H1 (cell line): ENCODE data around the gene MEGF11. TPM values are rescaled to one million over a fixed set of nuclear protein-coding genes. Genes with fewer than 3 reads are reported as not detected.

Source experiments
- CTCF ChIA-PET: fragments of 300-600 bp; sonication (Branson Sonifier 250); formaldehyde crosslinking; loops from one replicate; lab custom pipeline; 2021; ENCODE audit not compliant: partially characterized antibody; lab: Charles Lee
- POLR2A ChIA-PET: fragments of 300-600 bp; sonication (Branson Sonifier 250); formaldehyde crosslinking; loops from one replicate; lab custom pipeline; 2021; ENCODE audit warnings: inconsistent platforms; ENCODE audit not compliant: partially characterized antibody; lab: Charles Lee
- DNase-seq, 2 experiments: peaks; one replicate each; pipeline versions ENCODE4 v3.0.0 to v3.0.0-alpha.2; 2010 to 2022; ENCODE audit warnings: low spot score in 2 of 2, low read depth in 1 of 2, mixed read lengths in 1 of 2
- FAIRE-seq: peaks from 2 replicates; lab custom pipeline; 2011; peaks lifted over from hg19 to GRCh38; lab: Jason Lieb, UNC
- H2AFZ ChIP-seq: 2 replicates; pipeline ENCODE4 v1.8.1; 2012; ENCODE audit warnings: low read length, inconsistent platforms
- H2AK5ac ChIP-seq: 2 replicates; pipeline ENCODE4 v1.6.1; 2013; ENCODE audit warnings: low read depth, low read length
- H2BK120ac ChIP-seq: replicated peaks from 2 replicates; pipeline ENCODE3; 2013; ENCODE audit warnings: low read depth, low read length, inconsistent platforms
- H2BK12ac ChIP-seq: 2 replicates; pipeline ENCODE4 v1.6.1; 2013; ENCODE audit warnings: low read depth, low read length
- H2BK15ac ChIP-seq: 2 replicates; pipeline ENCODE4 v1.6.1; 2013; ENCODE audit warnings: low read length
- H2BK20ac ChIP-seq: 2 replicates; pipeline ENCODE4 v1.6.1; 2013; ENCODE audit warnings: low read length
- H2BK5ac ChIP-seq: 2 replicates; pipeline ENCODE4 v1.6.1; 2013; ENCODE audit warnings: low read depth, low read length
- H3K14ac ChIP-seq: 2 replicates; pipeline ENCODE4 v1.6.1; 2013; ENCODE audit warnings: inconsistent platforms; ENCODE audit not compliant: insufficient read length
- H3K18ac ChIP-seq: 2 replicates; pipeline ENCODE4 v1.6.1; 2013; ENCODE audit warnings: low read length; ENCODE audit errors: extremely low read depth
- H3K23ac ChIP-seq: 2 replicates; pipeline ENCODE4 v1.6.1; 2013; ENCODE audit warnings: inconsistent platforms; ENCODE audit not compliant: insufficient read length
- H3K23me2 ChIP-seq: 2 replicates; pipeline ENCODE4 v1.6.1; 2013; ENCODE audit warnings: low read depth, low read length
- H3K27ac ChIP-seq: 2 replicates; pipeline ENCODE4 v1.6.1; 2011; ENCODE audit warnings: low read depth, low read length, inconsistent platforms
- H3K27me3 ChIP-seq, 4 experiments: replicated peaks in 1 of 4; 1 replicate in 1 of 4; 2 replicates in 3 of 4; pipeline versions ENCODE4 v1.6.1 to v1.8.1; 2011 to 2013; ENCODE audit warnings: low read length in 3 of 4, mild to moderate bottlenecking in 3 of 4, inconsistent platforms in 2 of 4, mixed read lengths in 2 of 4, moderate library complexity in 1 of 4; ENCODE audit not compliant: control insufficient read depth in 3 of 4, insufficient read depth in 3 of 4; ENCODE audit errors: extremely low read depth in 1 of 4
- H3K36me3 ChIP-seq, 4 experiments: 2 replicates each; pipeline versions ENCODE4 v1.6.1 to v1.8.1; 2011 to 2013; ENCODE audit warnings: mild to moderate bottlenecking in 4 of 4, low read length in 3 of 4, moderate library complexity in 2 of 4, control low read depth in 1 of 4, inconsistent platforms in 1 of 4; ENCODE audit not compliant: insufficient read depth in 4 of 4, control insufficient read depth in 2 of 4
- H3K4ac ChIP-seq: replicated peaks from 2 replicates; pipeline ENCODE3; 2013; ENCODE audit warnings: low read length, low read depth, mixed read lengths, inconsistent platforms; ENCODE audit not compliant: insufficient read length
- H3K4me1 ChIP-seq, 4 experiments: replicated peaks in 1 of 4; 1 replicate in 1 of 4; 2 replicates in 3 of 4; pipeline versions ENCODE4 v1.6.1 to v1.8.1; 2011 to 2013; ENCODE audit warnings: low read length in 3 of 4, inconsistent platforms in 2 of 4, mixed read lengths in 1 of 4; ENCODE audit not compliant: insufficient read depth in 4 of 4, control insufficient read depth in 3 of 4
- H3K4me2 ChIP-seq, 2 experiments: 2 replicates each; pipeline versions ENCODE4 v1.6.1 to v1.8.1; 2011 to 2013; ENCODE audit warnings: low read depth in 2 of 2, low read length in 2 of 2, control low read depth in 1 of 2, inconsistent platforms in 1 of 2, mild to moderate bottlenecking in 1 of 2; ENCODE audit not compliant: insufficient read depth in 1 of 2
- H3K4me3 ChIP-seq, 4 experiments: fragments of 200-600, 300-600 bp in 1 of 4; sonication (generic), shearing (Covaris generic), sonication (Bioruptor Twin) in 1 of 4; 2 replicates each; pipeline versions ENCODE4 v1.5.1 to v1.8.1; 2011 to 2016; ENCODE audit warnings: low read length in 4 of 4, low read depth in 3 of 4, control low read depth in 2 of 4, inconsistent platforms in 2 of 4, mild to moderate bottlenecking in 2 of 4, mixed read lengths in 1 of 4, moderate library complexity in 1 of 4; ENCODE audit not compliant: insufficient read depth in 2 of 4; ENCODE audit errors: extremely low read depth in 1 of 4
- H3K56ac ChIP-seq: replicated peaks from 2 replicates; pipeline ENCODE3; 2013; ENCODE audit warnings: low read depth, mild to moderate bottlenecking, mixed read lengths, low read length, inconsistent platforms; ENCODE audit not compliant: insufficient read length
- H3K79me1 ChIP-seq: 2 replicates; pipeline ENCODE4 v1.6.1; 2013; ENCODE audit warnings: low read depth, low read length, control low read depth
- H3K79me2 ChIP-seq, 2 experiments: 2 replicates each; pipeline versions ENCODE4 v1.6.1 to v1.8.1; 2012 to 2013; ENCODE audit warnings: low read length in 2 of 2, mild to moderate bottlenecking in 2 of 2, inconsistent platforms in 1 of 2; ENCODE audit not compliant: insufficient read depth in 2 of 2, control insufficient read depth in 1 of 2
- H3K9ac ChIP-seq, 4 experiments: replicated peaks in 1 of 4; 1 replicate in 1 of 4; 2 replicates in 3 of 4; pipeline versions ENCODE4 v1.6.1 to v1.8.1; 2011 to 2013; ENCODE audit warnings: low read depth in 3 of 4, low read length in 3 of 4, control low read depth in 2 of 4, mild to moderate bottlenecking in 2 of 4, moderate library complexity in 2 of 4, inconsistent platforms in 1 of 4; ENCODE audit errors: extremely low read depth in 1 of 4
- H3K9me3 ChIP-seq, 2 experiments: 2 replicates each; pipeline versions ENCODE4 v1.6.1 to v1.8.1; 2012 to 2013; ENCODE audit warnings: mild to moderate bottlenecking in 2 of 2, moderate library complexity in 2 of 2, control low read depth in 1 of 2, inconsistent platforms in 1 of 2, low read depth in 1 of 2, low read length in 1 of 2, mixed read lengths in 1 of 2; ENCODE audit not compliant: insufficient read depth in 2 of 2
- H4K20me1 ChIP-seq, 2 experiments: replicated peaks in 1 of 2; 2 replicates each; pipeline versions ENCODE3 to v1.8.1; 2011 to 2013; ENCODE audit warnings: inconsistent platforms in 2 of 2, low read length in 2 of 2, mild to moderate bottlenecking in 1 of 2; ENCODE audit not compliant: insufficient read depth in 2 of 2, control insufficient read depth in 1 of 2
- H4K5ac ChIP-seq: 2 replicates; pipeline ENCODE4 v1.6.1; 2013; ENCODE audit warnings: low read length, low read depth, mixed read lengths, inconsistent platforms; ENCODE audit not compliant: insufficient read length
- H4K8ac ChIP-seq: 2 replicates; pipeline ENCODE4 v1.8.0; 2013; ENCODE audit warnings: mild to moderate bottlenecking, moderate library complexity, low read length, inconsistent platforms; ENCODE audit not compliant: insufficient read depth; ENCODE audit errors: extremely low read depth
- H4K91ac ChIP-seq: replicated peaks from 2 replicates; pipeline ENCODE3; 2013; ENCODE audit warnings: low read length, mixed read lengths, inconsistent platforms; ENCODE audit not compliant: insufficient read length
- E2F6 ChIP-seq: IDR thresholded peaks from 2 replicates; pipeline ENCODE4 v1.6.1; 2012; ENCODE audit warnings: inconsistent platforms
- EZH2 ChIP-seq: fragments of 200-600 bp; sonication (generic); IDR thresholded peaks from 2 replicates; pipeline ENCODE4 v1.7.1; 2012; ENCODE audit warnings: low read depth, mild to moderate bottlenecking, moderate library complexity, low read length, inconsistent platforms; ENCODE audit not compliant: severe bottlenecking
- GABPA ChIP-seq: IDR thresholded peaks from 2 replicates; pipeline ENCODE4 v1.6.1; 2011; ENCODE audit warnings: mild to moderate bottlenecking, low read length, moderate library complexity, borderline replicate concordance; ENCODE audit not compliant: insufficient read depth
- HDAC2 ChIP-seq, 2 experiments: fragments of 300-600 bp in 1 of 2; sonication (generic) in 1 of 2; IDR thresholded peaks; 2 replicates each; pipeline ENCODE4 v1.6.1; 2011 to 2012; ENCODE audit warnings: low read depth in 2 of 2, low read length in 2 of 2, mild to moderate bottlenecking in 2 of 2, moderate library complexity in 2 of 2, borderline replicate concordance in 1 of 2, inconsistent platforms in 1 of 2
- RAD21 ChIP-seq, 2 experiments: IDR thresholded peaks in 1 of 2; conservative IDR thresholded peaks in 1 of 2; 2 replicates each; pipeline ENCODE4 v1.6.1; 2011; ENCODE audit warnings: low read depth in 2 of 2, low read length in 2 of 2, improper control_type of control experiment in 1 of 2, inconsistent platforms in 1 of 2, mild to moderate bottlenecking in 1 of 2, moderate library complexity in 1 of 2
- SIX5 ChIP-seq: IDR thresholded peaks from 2 replicates; pipeline ENCODE4 v1.6.1; 2011; ENCODE audit warnings: mild to moderate bottlenecking, low read depth, low read length
- TAF7 ChIP-seq: optimal IDR thresholded peaks from 2 replicates; pipeline ENCODE3; 2011; ENCODE audit warnings: low read depth, mild to moderate bottlenecking, inconsistent platforms, low read length, moderate library complexity, borderline replicate concordance
- WGBS, 2 experiments: shearing (Covaris generic) in 1 of 2; methylation state at CpG; one replicate each; pipeline versions ENCODE4 v1.1.6 to v1.1.7; 2013 to 2015; ENCODE audit warnings: low lambda C conversion rate in 2 of 2, mixed read lengths in 2 of 2, inconsistent platforms in 1 of 2, low coverage in 1 of 2, missing lambda C conversion rate in 1 of 2; ENCODE audit not compliant: insufficient replicate concordance in 2 of 2, insufficient coverage in 1 of 2, insufficient read length in 1 of 2; ENCODE audit errors: extremely low coverage in 1 of 2, missing lambda C conversion rate in 1 of 2; 5-methylcytosine and 5-hydroxymethylcytosine counted together
- polyA plus RNA-seq, 7 experiments: library from polyadenylated mRNA; depleted of rRNA in 3 of 7; stranded (reverse) in 5 of 7; unstranded in 2 of 7; fragments of >200 nt in 5 of 7; fragments of 200-250 nt in 2 of 7; gene quantifications; 1 replicate in 5 of 7; 2 replicates in 1 of 7; 4 replicates in 1 of 7; pipeline versions ENCODE4 v1.2.1 to v1.2.3, GENCODE V29; 2011 to 2013; ENCODE audit warnings: missing spikeins in 2 of 7, mixed read lengths in 2 of 7
- total RNA-seq: library from RNA; stranded (reverse); fragmentation: NEBNext Ultra II Directional; extraction: Animal tissue kit (Norgen Biotek cat#: 25700); gene quantifications from 2 replicates; pipeline ENCODE4 v1.2.1, GENCODE V29; 2021

The MEGF11 gene
- total and polyA plus RNA-seq, 2 of the 8 experiments (the other 6 are each of a cell fraction or from before 2014, with no cell fraction given) = 4.4 to 4.8 TPM

- H3K9me3 ChIP-seq = no peaks in the 10 kb centered on the region
Observed at GRCh38 chr15:66131200-66131599, 122.3 kb downstream of the MEGF11 start.

More at GRCh38 chr15:66131200-66131599, 122.3 kb downstream of the MEGF11 start:
- Histone ChIP-seq H4K20me1 (no peaks in the 10 kb centered on the region), H3K9ac (no peak overlapping the region), H3K27me3 (peaks cover 0 to 5% (median 0%) of the 10 kb centered on the region in 4 experiments; a peak in 3 of 7 replicates), H2BK5ac (0 out of 2 replicates have a peak overlapping the region, but pooled peaks have one; percentile 17), H2BK120ac (no peak overlapping the region), H3K4me2 (no peak overlapping the region), H3K4me3 (no peak overlapping the region), H4K91ac (no peak overlapping the region), H3K36me3 (no peaks in the 10 kb centered on the region), H3K18ac (no peak overlapping the region), H3K14ac (no peak overlapping the region), H4K5ac (no peak overlapping the region), H3K4ac (no peak overlapping the region), H3K79me2 (no peaks in the 10 kb centered on the region), H2AK5ac (no peak overlapping the region), H2BK20ac (no peak overlapping the region), H3K79me1 (no peaks in the 10 kb centered on the region), H3K27ac (no peak overlapping the region), H2AFZ (no peak overlapping the region), H2BK12ac (no peak overlapping the region; the same call in 1 of the 2 replicates), H3K23ac (no peak overlapping the region), H2BK15ac (no peak overlapping the region), H3K56ac (no peak overlapping the region), H3K23me2 (no peaks in the 10 kb centered on the region), H4K8ac (no peak overlapping the region), H3K4me1 (peaks cover 0 to 7% (median 4%) of the 10 kb centered on the region in 4 experiments; a peak in 2 of 7 replicates)
- ChIA-PET CTCF (interaction anchor here (0.9 to 1.6 kb wide), 4 partner anchors 12 to 59 kb away, joined by 3 to 7 read pairs (median 3); no protein-coding TSS in a partner anchor), POLR2A (no interaction called here)
- WGBS, 2 experiments = 88% methylated on average over 4 of the region's 4 CpGs; no CpG with 5 or more reads in 1 of the 2 experiments
- DNase-seq (no peak), FAIRE-seq (no peak)
- no peak for TF ChIP-seq HDAC2 (IDR thresholded peaks at IDR 0.05; ENCODE audit: borderline replicate concordance in 1 of 2, low read depth in 2 of 2, low read length in 2 of 2)
- no peak for TF ChIP-seq EZH2
- no peak for TF ChIP-seq GABPA
- TF ChIP-seq TAF7 = no peak
- TF ChIP-seq RAD21 (IDR thresholded peaks at IDR 0.05 in 1 of 2, conservative IDR thresholded peaks at IDR 0.05 in 1 of 2; ENCODE audit: low read depth in 2 of 2, low read length in 2 of 2) = no peak
- TF ChIP-seq E2F6 = no peak
- TF ChIP-seq SIX5 = no peak
